HEK293 (cell line): ENCODE measurements around the gene SNUPN.
A peak's percentile ranks its signal among the peaks of the same experiment; 100 is the strongest.

Experiments used
- BCL11A ChIP-seq: fragments of 450-650 bp; formaldehyde crosslinking; IDR thresholded peaks from 2 replicates; pipeline ENCODE4 v1.5.1; 2016; ENCODE audit warnings: low read depth, missing biosample characterization, missing genetic modification characterization
- CTCF ChIP-seq: fragments of 450-650 bp; formaldehyde crosslinking; IDR thresholded peaks from 2 replicates; pipeline ENCODE4 v1.5.1; 2016; ENCODE audit warnings: missing biosample characterization, missing genetic modification characterization
- EGR2 ChIP-seq: fragments of 450-650 bp; formaldehyde crosslinking; IDR thresholded peaks from 2 replicates; pipeline ENCODE4 v1.5.1; 2016; ENCODE audit warnings: low read depth, missing biosample characterization, missing genetic modification characterization
- IKZF3 ChIP-seq: fragments of 450-650 bp; IDR thresholded peaks from 2 replicates; pipeline ENCODE4 v1.5.0; 2018; ENCODE audit warnings: missing biosample characterization, mild to moderate bottlenecking, missing genetic modification characterization, moderate library complexity
- PBX3 ChIP-seq: sonication (generic); formaldehyde crosslinking; IDR thresholded peaks from 2 replicates; pipeline ENCODE4 v1.8.1; 2022; ENCODE audit warnings: mild to moderate bottlenecking, moderate library complexity, missing genetic modification reagents
- PRDM4 ChIP-seq: fragments of 450-650 bp; formaldehyde crosslinking; IDR thresholded peaks from 2 replicates; pipeline ENCODE4 v1.5.1; 2017; ENCODE audit warnings: missing biosample characterization, missing genetic modification characterization
- SP7 ChIP-seq: fragments of 450-650 bp; formaldehyde crosslinking; IDR thresholded peaks from 2 replicates; pipeline ENCODE4 v1.5.1; 2016; ENCODE audit warnings: missing biosample characterization, missing genetic modification characterization
- ZBTB11 ChIP-seq: fragments of 450-650 bp; formaldehyde crosslinking; conservative IDR thresholded peaks from 2 replicates; pipeline ENCODE4 v1.5.1; 2016; ENCODE audit warnings: low read depth, missing biosample characterization, missing genetic modification characterization
- ZBTB48 ChIP-seq: fragments of 450-650 bp; formaldehyde crosslinking; IDR thresholded peaks from 2 replicates; pipeline ENCODE4 v1.5.1; 2016; ENCODE audit warnings: missing biosample characterization, missing genetic modification characterization
- ZEB2 ChIP-seq: fragments of 450-650 bp; formaldehyde crosslinking; IDR thresholded peaks from 2 replicates; pipeline ENCODE4 v1.5.1; 2016; ENCODE audit warnings: missing biosample characterization, missing genetic modification characterization
- ZNF157 ChIP-seq: fragments of 450-650 bp; formaldehyde crosslinking; IDR thresholded peaks from 2 replicates; pipeline ENCODE4 v1.5.1; 2016; ENCODE audit warnings: missing biosample characterization, missing genetic modification characterization
- ZNF174 ChIP-seq: fragments of 450-650 bp; formaldehyde crosslinking; IDR thresholded peaks from 2 replicates; pipeline ENCODE4 v1.5.0; 2017; ENCODE audit warnings: missing biosample characterization, mild to moderate bottlenecking, missing genetic modification characterization
- ZNF214 ChIP-seq: fragments of 450-650 bp; formaldehyde crosslinking; IDR thresholded peaks from 2 replicates; pipeline ENCODE4 v1.5.1; 2017; ENCODE audit warnings: missing biosample characterization, mild to moderate bottlenecking, missing genetic modification characterization, borderline replicate concordance
- ZNF274 ChIP-seq, 2 experiments: fragments of 200-500 bp in 1 of 2; fragments of 450-650 bp in 1 of 2; sonication (Bioruptor generic) in 1 of 2; formaldehyde crosslinking in 1 of 2; IDR thresholded peaks; 2 replicates each; pipeline versions ENCODE4 v1.5.1 to v1.6.1; 2014 to 2016; ENCODE audit warnings: borderline replicate concordance in 1 of 2, inconsistent platforms in 1 of 2, low read length in 1 of 2, missing biosample characterization in 1 of 2, missing genetic modification characterization in 1 of 2
- ZNF518A ChIP-seq: fragments of 450-650 bp; formaldehyde crosslinking; conservative IDR thresholded peaks from 2 replicates; pipeline ENCODE4 v1.5.1; 2016; ENCODE audit warnings: low read depth, missing biosample characterization, missing genetic modification characterization
- ZNF548 ChIP-seq: fragments of 450-650 bp; formaldehyde crosslinking; IDR thresholded peaks from 2 replicates; pipeline ENCODE4 v1.5.1; 2016; ENCODE audit warnings: missing biosample characterization, missing genetic modification characterization
- ZNF670 ChIP-seq: fragments of 450-650 bp; formaldehyde crosslinking; IDR thresholded peaks from 2 replicates; pipeline ENCODE4 v1.5.1; 2016; ENCODE audit warnings: missing biosample characterization, missing genetic modification characterization, low read depth
- ZNF837 ChIP-seq: fragments of 450-650 bp; formaldehyde crosslinking; IDR thresholded peaks from 2 replicates; pipeline ENCODE4 v1.5.1; 2016; ENCODE audit warnings: missing biosample characterization, missing genetic modification characterization
- TF ChIP-seq, protein P1 (sequence below): fragments of 450-650 bp; formaldehyde crosslinking; IDR thresholded peaks from 2 replicates; pipeline ENCODE4 v1.5.1; 2017; ENCODE audit warnings: missing biosample characterization, missing genetic modification characterization
- TF ChIP-seq, protein P2 (sequence below): fragments of 450-650 bp; formaldehyde crosslinking; IDR thresholded peaks from 2 replicates; pipeline ENCODE4 v1.5.1; 2017; ENCODE audit warnings: missing biosample characterization, mild to moderate bottlenecking, missing genetic modification characterization, moderate library complexity

The SNUPN gene

GRCh38 chr15:75578173-75578947 lies 47.2 kb downstream of the SNUPN start (continued):
- TF ChIP-seq CTCF (no peak), ZNF548 (no peak), ZNF214 (tag by site-specific recombination) (no peak), PBX3 (CRISPR knock-in tag) (peak; percentile 26; the same call in 1 of the 2 replicates), ZBTB48 (tag by site-specific recombination) (peak; percentile 57; the same call in 1 of the 2 replicates), EGR2 (tag by site-specific recombination) (no peak), ZNF157 (tag by site-specific recombination) (no peak), IKZF3 (tag by site-specific recombination) (peak; percentile 56), ZNF837 (no peak), ZNF174 (no peak), PRDM4 (tag by site-specific recombination) (no peak), ZBTB11 (tag by site-specific recombination) (0 out of 2 replicates have a peak, but pooled peaks have one; percentile 47), ZNF274 (IDR thresholded peaks at IDR 0.05; ENCODE audit: low read length) (no peak), ZNF274 (tag by site-specific recombination; IDR thresholded peaks at IDR 0.05; ENCODE audit: borderline replicate concordance) (no peak), ZEB2 (no peak), ZNF670 (no peak), ZNF518A (tag by site-specific recombination) (no peak), BCL11A (tag by site-specific recombination) (no peak), SP7 (no peak)
- TF ChIP-seq, protein P1, sequence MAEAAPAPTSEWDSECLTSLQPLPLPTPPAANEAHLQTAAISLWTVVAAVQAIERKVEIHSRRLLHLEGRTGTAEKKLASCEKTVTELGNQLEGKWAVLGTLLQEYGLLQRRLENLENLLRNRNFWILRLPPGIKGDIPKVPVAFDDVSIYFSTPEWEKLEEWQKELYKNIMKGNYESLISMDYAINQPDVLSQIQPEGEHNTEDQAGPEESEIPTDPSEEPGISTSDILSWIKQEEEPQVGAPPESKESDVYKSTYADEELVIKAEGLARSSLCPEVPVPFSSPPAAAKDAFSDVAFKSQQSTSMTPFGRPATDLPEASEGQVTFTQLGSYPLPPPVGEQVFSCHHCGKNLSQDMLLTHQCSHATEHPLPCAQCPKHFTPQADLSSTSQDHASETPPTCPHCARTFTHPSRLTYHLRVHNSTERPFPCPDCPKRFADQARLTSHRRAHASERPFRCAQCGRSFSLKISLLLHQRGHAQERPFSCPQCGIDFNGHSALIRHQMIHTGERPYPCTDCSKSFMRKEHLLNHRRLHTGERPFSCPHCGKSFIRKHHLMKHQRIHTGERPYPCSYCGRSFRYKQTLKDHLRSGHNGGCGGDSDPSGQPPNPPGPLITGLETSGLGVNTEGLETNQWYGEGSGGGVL: peak; percentile 7; the same call in 1 of the 2 replicates
- TF ChIP-seq, protein P2, sequence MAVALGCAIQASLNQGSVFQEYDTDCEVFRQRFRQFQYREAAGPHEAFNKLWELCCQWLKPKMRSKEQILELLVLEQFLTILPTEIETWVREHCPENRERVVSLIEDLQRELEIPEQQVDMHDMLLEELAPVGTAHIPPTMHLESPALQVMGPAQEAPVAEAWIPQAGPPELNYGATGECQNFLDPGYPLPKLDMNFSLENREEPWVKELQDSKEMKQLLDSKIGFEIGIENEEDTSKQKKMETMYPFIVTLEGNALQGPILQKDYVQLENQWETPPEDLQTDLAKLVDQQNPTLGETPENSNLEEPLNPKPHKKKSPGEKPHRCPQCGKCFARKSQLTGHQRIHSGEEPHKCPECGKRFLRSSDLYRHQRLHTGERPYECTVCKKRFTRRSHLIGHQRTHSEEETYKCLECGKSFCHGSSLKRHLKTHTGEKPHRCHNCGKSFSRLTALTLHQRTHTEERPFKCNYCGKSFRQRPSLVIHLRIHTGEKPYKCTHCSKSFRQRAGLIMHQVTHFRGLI (tag by site-specific recombination): no peak
